COR-L47 (cell line): ENCODE data around the gene ATOX1.
"Not testable (repeated sequence)": the region's sequence is repeated elsewhere in the genome, so short reads cannot be mapped to it uniquely, and the experiment has no call there.

Source experiments
- DNase-seq: peaks from one replicate; lab custom pipeline; 2025; lab: John Stamatoyannopoulos, UW

ATOX1 gene

DNA sequence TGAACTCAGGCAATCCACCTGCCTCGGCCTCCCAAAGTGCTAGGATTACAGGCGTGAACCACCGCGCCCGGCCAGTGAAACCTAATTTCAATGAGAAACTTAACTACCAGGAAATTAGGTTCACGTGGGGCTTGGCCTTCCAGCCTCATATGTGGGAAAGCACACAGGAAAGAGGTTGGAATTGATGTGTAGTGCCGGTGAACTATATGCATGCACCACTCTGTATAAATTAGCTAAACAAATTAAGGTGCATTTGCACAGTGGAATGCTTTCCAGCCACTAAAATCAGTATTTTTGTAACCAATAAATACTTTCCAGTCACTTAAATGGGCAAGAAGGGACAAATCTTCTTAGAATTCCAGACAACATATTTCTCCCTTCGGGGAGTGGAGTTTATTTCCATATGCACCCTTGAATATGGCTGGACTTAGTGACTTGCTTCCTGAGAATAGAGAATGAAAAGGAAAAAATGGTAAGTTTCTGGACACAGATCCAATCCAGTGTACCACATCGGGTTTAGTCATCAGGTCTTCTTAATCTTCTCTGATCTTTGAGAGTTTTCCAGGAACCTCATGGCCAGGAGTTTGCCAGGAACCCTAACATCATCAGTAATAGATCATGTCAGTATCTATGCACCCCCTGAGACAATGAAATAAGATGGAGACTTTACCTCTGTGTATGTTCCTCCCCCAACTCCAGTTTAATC lies 24.9 kb downstream of the ATOX1 start:
- no peak for DNase-seq

DNA sequence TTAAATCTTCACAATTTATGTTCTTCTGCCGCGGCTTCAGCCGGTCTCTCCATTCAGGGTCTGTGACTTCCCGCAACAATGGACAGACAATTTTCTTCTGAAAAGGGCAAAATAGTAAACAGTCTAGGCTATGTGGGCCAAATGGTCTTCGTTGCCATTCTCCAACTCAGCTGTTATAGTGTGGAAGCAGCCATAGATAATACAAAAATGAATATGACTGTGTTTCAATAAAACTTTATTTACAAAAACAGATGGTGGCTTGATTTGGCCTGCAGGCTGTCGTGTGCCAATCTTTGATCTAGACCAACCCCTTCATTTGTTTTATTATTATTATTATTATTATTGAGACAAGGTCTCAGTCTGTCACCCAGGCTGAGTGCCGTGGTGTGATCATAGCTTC lies 28.1 kb downstream of the ATOX1 start:
- DNase-seq = no peak

DNA sequence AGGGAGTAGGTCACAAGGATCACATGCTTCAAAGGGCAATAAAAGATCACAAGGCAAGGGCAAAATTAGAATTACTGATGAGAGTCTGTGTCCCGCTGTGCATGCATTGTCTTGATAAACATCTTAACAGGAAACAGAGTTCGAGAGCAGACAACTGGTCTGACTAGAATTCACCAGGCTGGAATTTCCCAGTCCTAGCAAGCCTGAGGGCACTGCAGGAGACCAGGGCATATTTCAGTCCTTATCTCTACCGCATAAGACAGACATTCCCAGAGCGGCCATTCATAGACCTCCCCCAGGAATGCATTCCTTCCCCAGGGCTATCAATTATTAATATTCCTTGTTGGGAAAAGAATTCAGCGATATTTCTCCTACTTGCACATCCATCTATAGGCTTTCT lies 28.8 kb downstream of the ATOX1 start:
- not testable (repeated sequence) for DNase-seq

DNA sequence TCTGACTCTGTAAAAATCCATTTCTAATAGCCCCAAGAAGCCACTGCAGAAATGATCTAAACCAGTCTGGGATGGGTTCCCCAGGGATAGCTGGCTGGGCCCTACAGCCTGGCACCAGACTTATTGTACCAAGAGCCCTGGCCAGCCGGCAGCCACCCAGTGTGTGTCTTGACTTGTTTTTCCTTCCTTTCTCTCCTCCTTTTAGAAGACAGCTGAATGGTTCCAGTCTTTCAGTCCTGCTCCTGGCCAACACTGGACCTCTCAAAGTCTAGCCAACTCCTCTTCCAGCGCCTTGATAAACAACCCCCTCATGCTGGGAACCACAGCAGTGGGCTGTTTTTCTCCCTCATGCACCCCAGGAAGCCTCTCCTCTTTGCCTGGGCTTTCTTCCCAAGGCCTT lies 34.1 kb downstream of the ATOX1 start:
- DNase-seq = no peak

DNA sequence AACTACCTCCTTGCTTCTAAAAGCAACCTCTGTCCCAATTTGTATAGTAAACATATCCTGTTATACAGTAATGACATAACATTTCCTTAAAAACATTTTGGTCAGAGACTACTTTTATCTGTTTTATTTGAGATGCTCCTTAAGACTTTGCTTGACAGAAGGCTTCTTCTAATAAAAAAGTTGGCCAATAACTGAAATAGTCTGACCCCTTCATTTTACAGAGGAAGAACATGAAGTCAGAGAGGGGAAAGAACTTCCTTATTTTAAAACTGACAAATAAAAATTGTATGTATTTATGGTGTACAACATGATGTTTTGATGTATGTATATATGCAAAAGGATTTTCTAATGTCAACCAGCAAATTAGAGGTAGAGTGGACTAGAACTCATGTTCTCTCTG lies 35.9 kb downstream of the ATOX1 start:
- DNase-seq = no peak

DNA sequence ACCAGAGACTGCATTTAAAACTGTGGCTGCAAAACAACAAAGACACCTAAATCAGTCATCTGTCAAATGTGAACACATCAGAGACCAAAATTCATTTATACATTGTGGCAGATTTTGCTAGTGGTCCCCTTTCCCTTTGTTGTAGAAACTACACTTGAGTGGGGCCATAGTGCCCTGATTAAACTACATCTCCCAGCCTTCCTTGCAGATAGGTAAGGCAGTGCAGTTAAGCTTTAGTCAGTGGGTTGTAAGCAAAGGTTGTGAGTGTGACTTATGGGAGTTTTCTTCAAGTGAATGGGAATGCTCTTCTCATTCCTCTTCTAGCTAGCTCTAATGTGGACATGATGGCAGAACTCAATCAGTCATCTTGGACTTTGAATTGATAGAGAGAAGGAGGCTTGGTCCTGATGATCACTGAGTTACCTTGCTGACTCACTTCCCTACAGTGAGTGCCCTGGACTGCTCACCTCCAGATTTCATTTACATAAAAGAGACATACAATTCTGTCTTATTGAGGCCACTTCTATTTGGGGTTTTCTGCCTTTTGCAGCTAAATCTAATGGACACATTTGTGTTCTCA lies 36.5 kb downstream of the ATOX1 start:
- DNase-seq = no peak

GRCh38 chr5:151721087-151721646 lies 37.3 kb downstream of the ATOX1 start:
- DNase-seq = no peak

DNA sequence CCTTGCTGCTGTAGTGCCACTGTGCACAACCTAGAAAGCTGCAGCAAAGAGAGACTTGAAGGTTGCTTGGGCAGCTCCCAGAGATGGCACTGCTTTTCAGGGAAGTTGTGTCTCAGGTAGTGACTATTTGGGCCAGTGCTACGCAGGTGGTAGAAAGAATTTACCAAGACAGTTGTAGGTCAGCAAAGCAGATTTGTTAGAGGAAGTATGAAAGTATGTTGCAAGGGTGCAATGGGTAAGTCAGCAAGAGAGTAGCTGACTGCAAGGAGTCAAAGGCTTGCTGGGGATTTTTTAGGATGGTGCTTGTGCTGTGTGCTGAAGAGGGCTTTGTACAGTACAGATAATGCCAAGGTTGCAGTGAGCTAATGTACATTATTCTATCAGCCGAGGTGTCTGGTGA lies 38.2 kb downstream of the ATOX1 start:
- no peak for DNase-seq

DNA sequence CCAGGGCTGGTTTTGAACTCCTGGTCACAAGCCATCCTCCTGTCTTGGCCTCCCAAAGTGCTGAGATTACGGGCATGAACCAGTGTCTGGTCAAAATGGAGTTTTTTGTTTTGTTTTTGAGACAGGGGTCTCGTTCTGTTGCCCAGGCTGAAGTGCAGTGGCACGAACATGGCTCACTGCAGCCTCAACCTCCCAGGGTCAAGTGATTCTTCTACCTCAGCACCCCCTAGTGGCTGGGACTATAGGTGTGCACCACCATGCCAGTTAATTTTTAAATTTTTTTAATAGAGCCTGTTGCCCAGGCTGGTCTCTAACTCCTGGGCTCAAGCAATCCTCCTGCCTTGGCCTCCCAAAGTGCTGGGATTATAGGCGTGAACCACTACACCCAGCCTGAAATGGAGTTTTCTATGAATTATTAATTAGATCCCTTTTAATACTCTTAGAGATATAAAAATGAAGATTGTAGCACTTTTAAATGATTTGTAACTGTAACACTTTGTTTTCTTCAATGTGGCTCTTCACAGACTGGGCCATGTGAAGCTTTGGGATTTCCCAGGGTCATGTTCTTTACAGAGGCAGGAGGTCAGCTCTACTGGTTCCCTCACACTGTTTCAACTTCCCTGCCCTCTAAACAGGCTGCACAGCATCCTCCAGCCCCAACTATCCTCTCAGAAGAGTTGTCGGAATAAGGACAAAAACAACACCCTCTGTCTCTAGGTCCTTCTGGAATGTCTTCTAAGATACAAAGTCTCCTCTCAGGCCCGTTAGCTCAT lies 39.0 kb downstream of the ATOX1 start:
- no peak for DNase-seq

- DNase-seq = no peak
Measured at GRCh38 chr5:151718646-151719045, 39.8 kb downstream of the ATOX1 start.

DNA sequence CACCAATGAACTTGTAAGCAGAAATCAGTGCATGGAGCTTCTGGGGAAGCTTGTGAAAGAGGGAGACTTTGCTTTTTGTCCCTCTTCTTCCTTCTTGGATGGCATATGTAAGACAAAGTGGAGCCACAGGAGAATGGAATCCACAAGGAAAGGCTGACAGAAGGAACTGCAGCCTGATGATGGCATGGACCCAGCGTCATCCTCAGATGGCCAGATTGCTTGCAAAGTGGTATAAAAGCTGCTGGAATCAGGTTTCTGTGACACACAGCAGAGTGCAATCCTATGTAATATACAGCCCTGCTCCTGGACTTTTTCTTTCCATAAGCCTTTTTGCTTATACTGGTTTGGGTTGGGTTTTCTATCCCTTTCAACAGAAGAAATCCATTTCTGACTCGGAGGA lies 40.3 kb downstream of the ATOX1 start:
- DNase-seq = no peak

GRCh38 chr5:151717416-151717815 lies 41.0 kb downstream of the ATOX1 start:
- no peak for DNase-seq

- no peak for DNase-seq
Measured at GRCh38 chr5:151709109-151709735, 49.2 kb downstream of the ATOX1 start.

DNA sequence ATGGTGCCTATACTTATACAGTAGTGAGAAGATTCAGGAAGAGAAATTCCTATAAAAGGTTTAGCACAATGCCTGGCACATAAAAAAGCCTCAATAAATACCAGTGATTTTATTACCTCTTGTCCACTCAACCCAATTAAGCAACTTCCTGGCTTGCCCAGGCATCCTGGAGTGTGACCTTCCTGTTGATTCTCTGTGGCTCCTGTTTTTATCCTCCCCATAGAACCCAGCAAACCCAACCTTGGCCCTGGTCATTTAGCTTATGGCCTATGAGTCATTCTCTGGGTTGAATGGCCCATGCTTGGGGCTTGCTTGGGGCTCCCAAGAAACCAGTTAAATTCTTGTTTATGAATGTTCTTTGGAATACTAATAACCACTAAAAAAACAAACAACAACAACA lies 50.3 kb downstream of the ATOX1 start:
- DNase-seq = no peak

GRCh38 chr5:151707567-151707966 lies 50.9 kb downstream of the ATOX1 start:
- no peak for DNase-seq

- no peak for DNase-seq
Measured at GRCh38 chr5:151706906-151707305, 51.5 kb downstream of the ATOX1 start.

DNA sequence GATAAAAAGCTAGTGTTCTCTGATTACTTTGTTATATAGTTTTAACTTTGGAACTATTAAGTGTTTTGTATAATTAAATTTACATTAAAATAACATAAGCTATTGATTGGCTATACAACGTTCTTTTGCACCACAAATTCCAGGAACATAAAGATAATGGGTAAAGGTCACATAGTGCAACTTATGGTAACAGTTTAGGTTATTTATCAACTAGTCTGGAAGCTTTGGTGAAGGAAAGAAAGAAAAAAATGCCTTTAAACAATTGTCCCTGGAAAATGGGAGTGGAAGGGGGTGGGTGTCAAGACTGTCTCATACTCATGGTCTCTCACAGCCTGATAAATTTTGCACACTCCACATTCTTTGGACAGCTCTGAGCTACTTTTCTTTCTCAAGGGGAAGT lies 54.7 kb downstream of the ATOX1 start:
- DNase-seq = no peak

- no peak for DNase-seq
Measured at GRCh38 chr5:151703227-151703626, 55.2 kb downstream of the ATOX1 start.

DNA sequence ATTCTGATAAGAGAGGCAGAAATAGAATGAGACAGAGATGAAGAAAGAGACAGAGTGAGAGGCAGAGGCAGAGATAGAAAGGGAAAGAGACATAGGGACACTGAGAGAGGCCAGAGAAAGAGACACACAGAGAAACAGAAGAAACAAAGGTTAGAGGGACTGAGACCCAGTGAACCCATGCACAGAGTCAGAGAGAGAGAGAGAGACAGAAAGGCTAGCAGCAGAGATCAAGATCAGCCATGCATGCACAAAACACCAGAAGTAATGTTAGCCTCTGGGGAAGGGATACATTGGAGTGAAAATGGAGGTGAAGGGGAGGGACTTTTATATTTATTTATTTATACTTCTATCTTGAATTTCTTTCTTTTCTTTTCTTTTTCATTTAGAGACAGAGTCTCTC lies 57.6 kb downstream of the ATOX1 start:
- no peak for DNase-seq

GRCh38 chr5:151700296-151700695 lies 58.1 kb downstream of the ATOX1 start:
- DNase-seq = no peak

- DNase-seq = no peak
Measured at GRCh38 chr5:151699071-151699901, 59.1 kb downstream of the ATOX1 start.

GRCh38 chr5:151698081-151698480 lies 60.4 kb downstream of the ATOX1 start:
- not testable (repeated sequence) for DNase-seq
